Spleen (tissue), 11 donors: ENCODE results near the gene AEBP1. TPM values are rescaled to one million over a fixed set of nuclear protein-coding genes. Genes with fewer than 3 reads are reported as not detected.

Source experiments
- DNase-seq: peaks from one replicate; pipeline ENCODE4 v3.0.0-alpha.2; 2020
- H3K27ac ChIP-seq, 8 donors: fragments of 200-600 bp; sonication (generic) in 7 of 8; 1 replicate in 4 of 8; 2 replicates in 4 of 8; pipeline versions ENCODE4 v1.5.0 to v1.8.0; 2016 to 2021; ENCODE audit warnings: inconsistent platforms in 4 of 8, mild to moderate bottlenecking in 4 of 8, moderate library complexity in 1 of 8
- H3K27me3 ChIP-seq, 7 donors: fragments of 200-600 bp; sonication (generic) in 6 of 7; replicated peaks in 1 of 7; 1 replicate in 4 of 7; 2 replicates in 3 of 7; pipeline versions ENCODE4 v1.5.0 to v1.8.0; 2016 to 2021; ENCODE audit warnings: inconsistent platforms in 3 of 7, mild to moderate bottlenecking in 1 of 7
- H3K36me3 ChIP-seq, 6 donors: fragments of 200-600 bp; sonication (generic) in 5 of 6; 1 replicate in 4 of 6; 2 replicates in 2 of 6; pipeline versions ENCODE4 v1.5.0 to v1.8.0; 2016 to 2021; ENCODE audit warnings: inconsistent platforms in 2 of 6
- H3K4me1 ChIP-seq, 6 donors: fragments of 200-600 bp; sonication (generic) in 5 of 6; 1 replicate in 3 of 6; 2 replicates in 3 of 6; pipeline versions ENCODE4 v1.5.0 to v1.8.0; 2016 to 2021; ENCODE audit warnings: inconsistent platforms in 3 of 6
- H3K4me3 ChIP-seq, 8 donors: fragments of 200-600 bp; sonication (generic) in 7 of 8; 1 replicate in 4 of 8; 2 replicates in 4 of 8; pipeline versions ENCODE4 v1.5.0 to v1.8.0; 2016 to 2021; ENCODE audit warnings: inconsistent platforms in 4 of 8, mild to moderate bottlenecking in 4 of 8, moderate library complexity in 2 of 8
- H3K9me3 ChIP-seq, 8 donors: fragments of 200-600 bp; sonication (generic) in 7 of 8; 1 replicate in 4 of 8; 2 replicates in 4 of 8; pipeline versions ENCODE4 v1.5.0 to v1.8.0; 2016 to 2021; ENCODE audit warnings: inconsistent platforms in 4 of 8
- CTCF ChIP-seq, 11 experiments: fragments of 200-600 bp in 7 of 11; fragments of 450-650 bp in 4 of 11; sonication (generic) in 4 of 11; IDR thresholded peaks in 8 of 11; conservative IDR thresholded peaks in 3 of 11; 1 replicate in 7 of 11; 2 replicates in 4 of 11; pipeline versions ENCODE4 v1.4.0 to v1.8.0; 2016 to 2021; ENCODE audit warnings: antibody characterized with exemption in 11 of 11, inconsistent platforms in 4 of 11, mild to moderate bottlenecking in 1 of 11
- POLR2A ChIP-seq, 3 donors: fragments of 450-650 bp; IDR thresholded peaks; one replicate each; pipeline ENCODE4 v1.5.1; 2017; ENCODE audit warnings: antibody characterized with exemption in 3 of 3, mild to moderate bottlenecking in 1 of 3
- POLR2AphosphoS5 ChIP-seq, 3 donors: sonication (generic); formaldehyde crosslinking; IDR thresholded peaks; one replicate each; pipeline ENCODE4 v1.5.1; 2017; ENCODE audit warnings: antibody characterized with exemption in 3 of 3
- WGBS, 5 donors: extraction: QIAGEN DNeasy Blood & Tissue Kit in 3 of 5; methylation state at CpG; one replicate each; pipeline versions ENCODE4 v1.1.5 to v1.1.7; 2013 to 2018; 5-methylcytosine and 5-hydroxymethylcytosine counted together
- intact Hi-C: fragments of 100-400 bp; cut with DNase I; formaldehyde crosslinking; loops from one replicate; pipeline ENCODE4 v1.15.0; 2023; ENCODE audit warnings: low total_unique reads
- polyA plus RNA-seq, 3 donors: library from polyadenylated mRNA; stranded (reverse); fragments of 200-250 nt; gene quantifications; one replicate each; pipeline ENCODE4 v1.2.1, GENCODE V29; 2013
- total RNA-seq, 7 donors: library from RNA; depleted of rRNA in 3 of 7; stranded (reverse); fragments of >200 nt in 3 of 7; fragmentation: NEBNext Ultra II Directional in 4 of 7; extraction: Animal tissue kit (Norgen Biotek cat#: 25700) in 4 of 7; gene quantifications; one replicate each; pipeline versions ENCODE4 v1.1.0 to v1.2.1, GENCODE V29; 2016 to 2021
- donor health status: healthy with polysubstance abuse.
- donor health status: DM: no; HTN: no; CAD: no; lungs with moderate emphysema.
- donor health status: DM: no; HTN: no; CAD: no.
- donor health status: Bipolar disorder and iron deficiency.
- donor health status: healthy.
- donor health status: DM: no; HTN: no; CAD: no.
- donor health status: DM: yes; HTN: yes; CAD: no.

AEBP1 gene
- total and polyA plus RNA-seq, 10 donors = 41.3 to 106 (median 76.0) TPM

GRCh38 chr7:44152971-44153947 lies 49.1 kb downstream of the AEBP1 start:
- Histone ChIP-seq H3K9me3 (no peaks in the 10 kb centered on the region), H3K27ac (no peak overlapping the region), H3K36me3 (no peaks in the 10 kb centered on the region), H3K4me1 (peaks cover 0 to 18% (median 4%) of the 10 kb centered on the region in 6 donors), H3K27me3 (no peaks in the 10 kb centered on the region), H3K4me3 (no peak overlapping the region)
- intact Hi-C loops = no loop called here
- TF ChIP-seq POLR2A (IDR thresholded peaks at IDR 0.05) (no peak), CTCF (IDR thresholded peaks at IDR 0.05 in 8 of 11, conservative IDR thresholded peaks at IDR 0.05 in 3 of 11) (no peak), POLR2AphosphoS5 (IDR thresholded peaks at IDR 0.05) (no peak)
- WGBS, 5 donors = 83 to 90% (median 89%) methylated on average over 18 to 22 of the region's 22 CpGs
- DNase-seq = no peak

GRCh38 chr7:44153948-44154335 lies 49.8 kb downstream of the AEBP1 start:
- no peak for TF ChIP-seq CTCF (IDR thresholded peaks at IDR 0.05 in 8 of 11, conservative IDR thresholded peaks at IDR 0.05 in 3 of 11)
- no peak for TF ChIP-seq POLR2A (IDR thresholded peaks at IDR 0.05)
- TF ChIP-seq POLR2AphosphoS5 (IDR thresholded peaks at IDR 0.05) = no peak
- H3K4me3 ChIP-seq = no peak overlapping the region
- no peak overlapping the region for H3K27ac ChIP-seq
- 87 to 99% (median 91%) methylated on average over 5 of the region's 5 CpGs for WGBS, 5 donors
- intact Hi-C loops = no loop called here
- H3K36me3 ChIP-seq = no peaks in the 10 kb centered on the region
- H3K27me3 ChIP-seq = no peaks in the 10 kb centered on the region
- no peak for DNase-seq
- H3K4me1 ChIP-seq = peaks cover 0 to 18% (median 4%) of the 10 kb centered on the region in 6 donors
- H3K9me3 ChIP-seq = no peaks in the 10 kb centered on the region

- TF ChIP-seq POLR2A (IDR thresholded peaks at IDR 0.05) (no peak), CTCF (IDR thresholded peaks at IDR 0.05 in 8 of 11, conservative IDR thresholded peaks at IDR 0.05 in 3 of 11) (no peak), POLR2AphosphoS5 (IDR thresholded peaks at IDR 0.05) (no peak)
- Histone ChIP-seq H3K36me3 (no peaks in the 10 kb centered on the region), H3K27me3 (no peaks in the 10 kb centered on the region), H3K4me1 (peaks cover 0 to 17% (median 3%) of the 10 kb centered on the region in 6 donors), H3K27ac (no peak overlapping the region), H3K9me3 (no peaks in the 10 kb centered on the region), H3K4me3 (no peak overlapping the region)
- no peak for DNase-seq
- WGBS, 5 donors = 60 to 88% (median 78%) methylated on average over 3 of the region's 3 CpGs
- intact Hi-C loops = no loop called here
Measured at GRCh38 chr7:44154703-44155102, 50.6 kb downstream of the AEBP1 start.
